GM23338 (cell line): ENCODE results near the gene LRRC73. TPM values are rescaled to one million over a fixed set of nuclear protein-coding genes. Genes with fewer than 3 reads are reported as not detected.

Experiments used
- ATAC-seq: fragments of 200-7000 bp; cut with Tn5 transposase; 3 replicates; pipeline ENCODE4 v1.9.1; 2020
- DNase-seq: peaks from one replicate; pipeline ENCODE4 v3.0.0-alpha.2; 2015; ENCODE audit warnings: low spot score
- H2AFZ ChIP-seq: fragments of 200-600 bp; sonication (generic); 2 replicates; pipeline ENCODE4 v1.8.0; 2016; ENCODE audit warnings: antibody characterized with exemption, mild to moderate bottlenecking, moderate library complexity
- H3F3A ChIP-seq: fragments of 200-600 bp; sonication (generic); replicated peaks from 2 replicates; pipeline ENCODE4 v1.8.0; 2017; ENCODE audit warnings: antibody characterized with exemption, mixed run types, low read depth
- H3K27ac ChIP-seq: fragments of 200-600 bp; sonication (generic); 2 replicates; pipeline ENCODE4 v1.6.1; 2016; ENCODE audit warnings: low read depth
- H3K27me3 ChIP-seq: fragments of 200-600 bp; sonication (generic); 2 replicates; pipeline ENCODE4 v1.8.0; 2016; ENCODE audit warnings: mild to moderate bottlenecking, mixed run types, moderate library complexity; ENCODE audit not compliant: insufficient read depth
- H3K36me3 ChIP-seq: fragments of 200-600 bp; sonication (generic); 2 replicates; pipeline ENCODE4 v1.8.0; 2016; ENCODE audit warnings: mild to moderate bottlenecking; ENCODE audit not compliant: insufficient read depth
- H3K4me1 ChIP-seq: fragments of 200-600 bp; sonication (generic); 2 replicates; pipeline ENCODE4 v1.8.0; 2016; ENCODE audit warnings: mild to moderate bottlenecking, moderate library complexity; ENCODE audit not compliant: insufficient read depth
- H3K4me2 ChIP-seq: fragments of 200-600 bp; sonication (generic); 2 replicates; pipeline ENCODE4 v1.7.1; 2017; ENCODE audit warnings: mixed run types
- H3K4me3 ChIP-seq: fragments of 200-600 bp; sonication (generic); 2 replicates; pipeline ENCODE4 v1.6.1; 2016; ENCODE audit warnings: mixed run types
- H3K79me2 ChIP-seq: fragments of 200-600 bp; sonication (generic); replicated peaks from 2 replicates; pipeline ENCODE4 v1.8.0; 2017; ENCODE audit warnings: mild to moderate bottlenecking; ENCODE audit not compliant: insufficient read depth
- H3K9me2 ChIP-seq: fragments of 200-600 bp; sonication (generic); 2 replicates; pipeline ENCODE4 v1.8.0; 2017; ENCODE audit not compliant: insufficient read depth
- H4K20me1 ChIP-seq: fragments of 200-600 bp; sonication (generic); replicated peaks from 2 replicates; pipeline ENCODE4 v1.8.0; 2017; ENCODE audit warnings: mild to moderate bottlenecking; ENCODE audit not compliant: insufficient read depth
- H3K27ac Mint-ChIP-seq: 2 replicates; pipeline ENCODE4 v1.8.0; 2020; ENCODE audit warnings: inconsistent platforms, mild to moderate bottlenecking, moderate library complexity, mixed read lengths
- H3K27me3 Mint-ChIP-seq: 3 replicates; pipeline ENCODE4 v1.8.0; 2022; ENCODE audit warnings: low read depth, mild to moderate bottlenecking, moderate library complexity, mixed read lengths, inconsistent platforms; ENCODE audit not compliant: insufficient read depth, poor library complexity
- H3K36me3 Mint-ChIP-seq: 3 replicates; pipeline ENCODE4 v1.8.0; 2021; ENCODE audit warnings: low read depth, mild to moderate bottlenecking, inconsistent platforms, moderate library complexity, mixed read lengths
- H3K4me1 Mint-ChIP-seq: 3 replicates; pipeline ENCODE4 v1.8.0; 2020; ENCODE audit warnings: mild to moderate bottlenecking, inconsistent platforms, mixed read lengths
- H3K4me3 Mint-ChIP-seq: 3 replicates; pipeline ENCODE4 v1.8.0; 2021; ENCODE audit warnings: moderate library complexity, mild to moderate bottlenecking, inconsistent platforms, mixed read lengths
- H3K9me3 Mint-ChIP-seq: 3 replicates; pipeline ENCODE4 v1.8.0; 2020; ENCODE audit warnings: moderate library complexity, mild to moderate bottlenecking, inconsistent platforms, mixed read lengths
- CREB1 ChIP-seq: fragments of 250-450 bp; sonication (Bioruptor Pico); IDR thresholded peaks from 2 replicates; pipeline ENCODE4 v1.5.0; 2020; ENCODE audit warnings: low read depth, mild to moderate bottlenecking, moderate library complexity
- CTCF ChIP-seq, 2 experiments: fragments of 200-600 bp in 1 of 2; sonication (generic) in 1 of 2; conservative IDR thresholded peaks; 2 replicates each; pipeline versions ENCODE4 v1.5.1 to v1.6.1; 2016 to 2017; ENCODE audit warnings: antibody characterized with exemption in 2 of 2, low read depth in 2 of 2, mild to moderate bottlenecking in 2 of 2, moderate library complexity in 1 of 2
- ETS1 ChIP-seq: IDR thresholded peaks from 2 replicates; pipeline ENCODE4 v1.6.1; 2016; ENCODE audit warnings: antibody characterized with exemption
- EZH2 ChIP-seq: fragments of 200-600 bp; sonication (generic); IDR thresholded peaks from one replicate; pipeline ENCODE4 v1.8.0; 2017; ENCODE audit warnings: antibody characterized with exemption, mild to moderate bottlenecking, low read depth; ENCODE audit not compliant: unreplicated experiment
- EZH2phosphoT487 ChIP-seq: fragments of 200-600 bp; sonication (generic); IDR thresholded peaks from one replicate; pipeline ENCODE4 v1.8.1; 2018; ENCODE audit warnings: antibody characterized with exemption; ENCODE audit not compliant: unreplicated experiment
- JUNB ChIP-seq: IDR thresholded peaks from one replicate; pipeline ENCODE4 v1.6.1; 2016; ENCODE audit warnings: antibody characterized with exemption; ENCODE audit not compliant: unreplicated experiment
- NANOG ChIP-seq: IDR thresholded peaks from 2 replicates; pipeline ENCODE4 v1.6.1; 2016; ENCODE audit warnings: antibody characterized with exemption, borderline replicate concordance
- POLR2AphosphoS5 ChIP-seq: IDR thresholded peaks from 2 replicates; pipeline ENCODE4 v1.6.1; 2016; ENCODE audit warnings: antibody characterized with exemption, low read depth
- REST ChIP-seq: IDR thresholded peaks from one replicate; pipeline ENCODE4 v1.6.1; 2018; ENCODE audit warnings: antibody characterized with exemption; ENCODE audit not compliant: unreplicated experiment
- STAT1 ChIP-seq: IDR thresholded peaks from one replicate; pipeline ENCODE4 v1.6.1; 2016; ENCODE audit warnings: antibody characterized with exemption; ENCODE audit not compliant: unreplicated experiment
- ZNF114 ChIP-seq: fragments of 250-450 bp; sonication (Bioruptor Pico); IDR thresholded peaks from 2 replicates; pipeline ENCODE4 v1.5.0; 2020; ENCODE audit warnings: mild to moderate bottlenecking, moderate library complexity
- ZNF331 ChIP-seq: fragments of 250-450 bp; sonication (Bioruptor Pico); IDR thresholded peaks from 2 replicates; pipeline ENCODE4 v1.5.0; 2020; ENCODE audit warnings: low read depth, mild to moderate bottlenecking, moderate library complexity
- ZNF462 ChIP-seq: fragments of 250-450 bp; sonication (Bioruptor Pico); IDR thresholded peaks from 2 replicates; pipeline ENCODE4 v1.5.0; 2020; ENCODE audit warnings: mild to moderate bottlenecking, moderate library complexity
- polyA plus RNA-seq: library from polyadenylated mRNA; unstranded; fragments of >200 nt; fragmentation: Nextera tagmentation; extraction: Ambion mirVana; gene quantifications from 2 replicates; pipeline ENCODE4 v1.2.1, GENCODE V29; 2016
- total RNA-seq: library from RNA; depleted of rRNA; stranded (reverse); fragments of >200 nt; shearing (Covaris generic); gene quantifications from 2 replicates; pipeline ENCODE4 v1.2.3, GENCODE V29; 2014

Gene LRRC73
- total and polyA plus RNA-seq, 2 experiments from 2014 or later, result 0.26 to 0.59 TPM

- peaks cover 31% of the 10 kb centered on the region for H3F3A ChIP-seq
- H3K27ac Mint-ChIP-seq, result no peak overlapping the region
These were observed 5.7 kb upstream of the LRRC73 start for GRCh38 chr6:43515808-43516207.

More at GRCh38 chr6:43515808-43516207, 5.7 kb upstream of the LRRC73 start:
- Histone ChIP-seq H2AFZ (no peak overlapping the region), H3K79me2 (peaks cover 46% of the 10 kb centered on the region), H4K20me1 (peaks cover 3% of the 10 kb centered on the region), H3K9me2 (no peaks in the 10 kb centered on the region), H3K4me3 (peak overlapping the region; percentile 90), H3K4me1 (peaks cover 23% of the 10 kb centered on the region), H3K27me3 (no peaks in the 10 kb centered on the region), H3K4me2 (peak overlapping the region; percentile 97), H3K27ac (no peak overlapping the region), H3K36me3 (peaks cover 39% of the 10 kb centered on the region)
- no peak for DNase-seq
- peaks cover 44% of the 10 kb centered on the region for H3K36me3 Mint-ChIP-seq
- ATAC-seq, result no peak
- no peak overlapping the region for H3K4me3 Mint-ChIP-seq
- TF ChIP-seq POLR2AphosphoS5 (no peak), NANOG (no peak), REST (no peak), EZH2phosphoT487 (no peak), ZNF114 (CRISPR knock-in tag) (no peak), STAT1 (no peak), CREB1 (CRISPR knock-in tag) (no peak), CTCF (conservative IDR thresholded peaks at IDR 0.05; ENCODE audit: low read depth in 2 of 2) (no peak), ETS1 (no peak), JUNB (no peak), EZH2 (no peak), ZNF462 (no peak), ZNF331 (no peak)
- peaks cover 32% of the 10 kb centered on the region for H3K4me1 Mint-ChIP-seq
- H3K9me3 Mint-ChIP-seq, result no peaks in the 10 kb centered on the region
- peaks cover 10% of the 10 kb centered on the region for H3K27me3 Mint-ChIP-seq
